GM18517 (cell line): ENCODE results near the gene AKAP5.

ENCODE experiments used
- ATAC-seq: cut with Tn5 transposase; IDR thresholded peaks from one replicate; pipeline ENCODE4 v1.9.1; 2021; ENCODE audit warnings: mild to moderate bottlenecking, moderate library complexity; ENCODE audit not compliant: unreplicated experiment

Gene AKAP5

GRCh38 chr14:64459405-64460136, 5.7 kb upstream of the AKAP5 start:
- ATAC-seq = no peak

DNA sequence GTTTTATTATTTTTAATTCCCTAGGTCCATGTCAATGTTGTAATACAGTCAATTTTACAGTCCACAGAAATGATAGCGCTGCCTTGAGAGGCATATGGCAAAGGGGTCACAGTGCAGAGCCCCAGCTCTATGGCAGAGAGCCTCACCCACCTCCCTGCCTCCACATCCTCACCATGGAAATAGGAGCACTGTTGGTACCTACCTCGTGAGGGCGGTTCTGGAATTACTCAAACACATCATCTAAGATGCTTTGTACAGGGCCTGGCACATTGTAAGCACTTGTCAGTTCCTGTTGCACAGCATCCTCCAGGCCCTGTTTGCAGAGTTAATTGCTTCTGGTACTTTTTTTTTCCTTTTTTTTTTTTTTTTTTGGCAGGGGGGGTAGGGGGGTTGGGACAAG, 4.1 kb upstream of the AKAP5 start:
- ATAC-seq = no peak

DNA sequence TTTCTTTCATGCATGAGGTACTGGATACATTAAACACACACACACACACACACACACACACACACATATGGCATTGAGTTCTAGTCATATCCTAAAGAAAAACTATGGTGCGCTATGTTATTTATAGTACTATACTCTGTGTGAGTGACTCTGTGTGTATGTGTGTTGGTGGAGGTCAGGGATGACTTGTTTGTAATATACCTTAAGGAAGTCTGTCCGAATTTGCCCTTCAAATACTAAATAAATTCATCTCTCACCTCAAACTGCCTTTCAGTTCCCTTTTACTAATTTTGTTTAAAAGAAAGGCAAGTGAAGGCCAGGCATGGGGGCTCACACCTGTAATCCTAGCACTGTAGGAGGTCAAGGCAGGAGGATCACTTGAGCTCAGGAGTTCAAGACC, 2.1 kb upstream of the AKAP5 start:
- no peak for ATAC-seq

DNA sequence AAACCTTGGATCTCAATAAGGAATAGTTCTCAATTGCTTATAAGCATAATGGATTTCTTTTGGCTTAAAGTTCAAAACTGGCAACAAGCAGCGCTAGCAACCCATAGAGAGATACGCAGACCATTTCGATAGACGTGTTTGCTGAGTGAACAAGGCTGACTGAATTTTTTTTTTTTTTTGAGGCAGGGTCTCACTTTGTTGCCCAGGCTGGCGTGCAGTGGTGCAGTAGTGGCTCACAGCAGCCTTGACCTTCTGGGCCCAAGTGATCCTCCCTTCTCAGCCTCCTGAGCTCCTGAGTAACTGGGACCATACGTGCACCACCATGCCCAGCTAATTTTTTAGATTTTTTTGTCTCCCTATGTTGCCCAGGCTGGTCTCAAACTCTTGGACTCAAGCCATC, 1.4 kb upstream of the AKAP5 start:
- ATAC-seq = no peak

GRCh38 chr14:64464651-64465050, 648 bp upstream of the AKAP5 start:
- no peak for ATAC-seq

- no peak for ATAC-seq
These were observed 694 bp downstream of the AKAP5 start for GRCh38 chr14:64465831-64466554.

DNA sequence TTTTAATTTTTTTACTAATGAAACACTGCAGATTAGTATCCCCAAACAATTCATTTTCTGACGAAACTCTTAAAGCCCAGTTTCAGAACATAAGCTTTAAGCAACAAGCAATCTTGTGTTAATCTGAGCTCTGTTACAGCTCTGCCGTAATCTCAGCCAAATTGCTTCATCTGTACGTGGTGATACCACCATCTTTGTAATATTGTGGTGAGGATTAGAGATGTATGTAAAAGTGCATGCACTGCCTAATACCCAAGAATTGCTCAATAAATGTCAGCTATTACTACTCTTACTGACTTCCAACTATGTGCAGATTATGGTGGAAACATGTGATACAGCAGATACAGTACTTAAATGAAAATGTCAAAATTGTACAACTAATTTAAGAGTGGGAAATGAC, 1.8 kb downstream of the AKAP5 start:
- no peak for ATAC-seq

DNA sequence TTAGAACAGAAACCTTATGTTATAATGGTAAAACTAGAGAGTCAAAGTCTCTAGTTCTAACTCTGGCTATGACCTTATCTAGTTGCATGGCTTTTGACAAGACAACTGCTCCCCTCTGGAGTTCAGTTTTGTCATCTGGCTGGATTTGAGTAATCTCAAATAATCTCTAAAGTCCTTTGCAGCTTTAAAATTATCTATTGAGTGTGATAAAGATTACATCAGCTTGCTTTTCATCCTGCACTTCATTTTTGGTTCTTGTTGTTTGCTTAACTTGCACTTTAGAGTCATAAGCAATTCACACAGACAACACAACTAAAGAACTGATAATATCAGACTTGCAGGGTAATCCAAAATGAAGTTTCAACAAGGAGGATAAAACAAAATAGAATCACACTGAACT, 2.3 kb downstream of the AKAP5 start:
- ATAC-seq = no peak

- no peak for ATAC-seq
These were observed 3.2 kb downstream of the AKAP5 start for GRCh38 chr14:64468451-64468850.

DNA sequence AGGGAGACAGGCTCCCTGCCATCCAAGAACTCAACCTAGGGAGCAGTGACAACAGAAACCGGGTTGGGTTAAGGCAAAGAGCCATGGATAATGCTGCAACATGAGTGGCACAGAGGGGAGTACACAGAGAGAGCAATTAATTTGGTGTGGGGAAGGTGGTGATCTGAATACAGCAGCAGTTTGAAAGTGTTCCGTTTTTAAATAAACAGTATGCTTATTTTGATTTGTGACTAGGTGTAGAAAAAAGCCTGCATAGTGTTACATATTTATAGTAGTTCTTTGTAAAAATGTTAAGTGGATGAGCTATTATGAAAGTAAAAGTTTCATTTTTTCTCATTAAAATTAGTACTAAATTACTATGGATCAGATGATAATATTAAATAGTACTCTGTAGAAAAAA, 8.7 kb downstream of the AKAP5 start:
- ATAC-seq = no peak

DNA sequence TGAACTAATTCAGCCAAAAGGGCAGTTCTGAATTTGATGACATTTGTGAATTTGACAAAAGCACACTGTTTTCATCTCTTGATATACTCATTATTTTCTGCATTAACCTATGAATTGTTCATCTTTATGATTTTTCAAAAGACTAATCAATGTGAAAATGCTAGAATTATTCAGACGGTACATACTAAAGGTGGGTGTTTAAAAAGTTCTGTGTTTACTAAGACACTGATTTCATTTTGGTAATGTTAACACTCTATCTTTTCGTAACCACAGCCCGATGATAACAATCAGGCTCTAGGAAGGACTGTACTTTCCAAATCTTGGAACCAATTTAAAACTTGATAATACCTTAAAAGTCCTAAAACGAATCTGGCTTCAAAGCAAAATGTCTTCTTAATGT, 9.4 kb downstream of the AKAP5 start:
- ATAC-seq = no peak

DNA sequence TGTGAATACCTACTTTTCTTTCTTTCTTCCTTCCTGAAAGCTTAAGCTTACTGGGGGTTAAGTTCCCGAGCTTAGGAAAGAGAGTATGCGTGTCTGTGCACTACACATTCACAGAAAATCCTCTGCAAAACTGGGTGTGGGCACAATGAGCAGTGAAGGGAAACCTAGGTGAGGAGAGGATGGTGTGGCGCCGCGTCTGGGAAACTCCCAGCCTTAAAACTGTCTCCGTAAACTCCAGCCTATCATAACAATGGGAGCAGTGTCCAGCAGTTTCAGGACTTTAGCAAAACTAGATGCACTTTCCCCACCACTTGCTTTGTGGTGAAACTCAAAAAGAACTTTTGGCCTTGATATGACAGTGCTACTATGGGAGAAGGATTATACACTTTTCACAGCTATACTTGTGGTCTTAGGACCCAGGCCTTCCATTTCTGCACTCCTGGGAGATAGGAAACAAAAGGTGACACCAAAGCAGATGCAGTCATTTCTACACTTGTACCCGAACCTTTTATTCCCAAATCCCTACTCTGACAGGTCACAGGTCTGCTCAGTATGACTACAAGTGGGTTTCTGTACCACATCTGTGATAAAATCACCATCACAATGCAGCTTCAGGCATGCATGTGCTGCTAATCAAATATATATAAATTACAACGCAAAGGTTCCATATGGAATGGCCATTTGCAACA, 10.4 kb downstream of the AKAP5 start:
- no peak for ATAC-seq

- no peak for ATAC-seq
These were observed 11.1 kb downstream of the AKAP5 start for GRCh38 chr14:64476438-64476837.

DNA sequence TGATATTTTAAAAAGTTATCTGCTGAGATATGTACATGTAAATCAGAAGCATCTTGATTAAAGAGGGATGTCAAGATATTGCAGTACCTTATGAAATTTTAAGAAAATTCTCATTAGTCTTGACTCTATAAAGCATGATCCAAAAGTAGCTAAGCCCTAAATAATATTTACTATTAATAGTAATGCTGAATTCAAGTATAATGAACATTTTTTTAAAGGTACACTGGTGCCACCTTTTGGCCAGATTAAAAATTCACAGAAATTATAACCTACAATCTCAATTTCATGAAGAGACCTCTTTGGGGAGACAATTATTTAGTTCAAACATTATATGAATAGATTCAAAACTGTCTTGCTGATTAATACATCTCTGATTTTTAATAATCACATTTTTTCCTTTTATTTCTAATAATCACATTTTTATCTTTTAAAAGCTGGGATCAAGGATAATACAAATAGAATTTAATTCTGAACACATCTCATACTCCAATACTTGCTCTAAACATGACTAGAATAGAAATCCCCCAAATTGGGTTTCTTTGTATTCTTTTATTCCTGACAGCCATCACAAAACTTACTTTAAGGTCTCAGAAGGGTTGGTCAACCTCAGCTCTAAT, 13.4 kb downstream of the AKAP5 start:
- ATAC-seq = no peak

GRCh38 chr14:64488590-64489099, 23.3 kb downstream of the AKAP5 start:
- no peak for ATAC-seq

DNA sequence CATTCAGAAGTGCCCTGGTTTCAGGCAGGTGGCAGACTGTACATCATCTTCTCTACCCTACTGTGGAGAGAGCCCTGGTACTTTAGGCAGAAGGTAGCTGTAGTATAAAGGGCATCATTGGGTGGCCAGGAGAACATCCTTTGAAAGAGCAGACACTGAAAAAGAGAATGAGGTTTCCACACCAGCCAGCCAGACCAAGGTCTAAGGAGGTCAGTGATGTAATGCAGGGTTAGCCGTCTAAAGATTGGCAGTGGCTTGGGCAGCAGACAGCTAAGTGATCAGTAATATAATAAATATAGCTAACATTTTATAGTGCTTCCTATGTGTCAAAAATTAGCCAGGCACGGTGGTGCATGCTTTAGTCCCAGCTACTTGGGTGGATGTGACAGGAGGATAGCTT, 26.3 kb downstream of the AKAP5 start:
- ATAC-seq = no peak

GRCh38 chr14:64493455-64493854, 28.2 kb downstream of the AKAP5 start:
- no peak for ATAC-seq

DNA sequence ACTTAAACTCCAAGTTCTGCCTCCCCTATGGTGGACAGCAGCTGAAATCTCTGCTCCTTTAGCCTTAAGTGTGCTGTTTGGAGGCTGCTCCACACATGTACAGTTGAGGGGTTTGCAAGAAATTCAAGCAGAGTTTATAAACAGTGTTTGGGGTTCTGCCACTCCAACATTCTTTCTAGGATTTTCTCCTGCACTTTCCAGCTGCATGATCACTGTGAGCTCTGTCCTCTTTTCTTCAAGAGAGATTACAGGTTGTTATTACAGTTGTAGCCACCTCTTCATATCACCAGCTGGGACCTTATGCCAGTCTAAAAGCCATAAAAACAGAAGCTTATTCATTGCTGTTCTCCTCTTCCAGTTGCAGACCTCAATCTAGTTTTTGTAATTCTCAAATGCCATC, 30.0 kb downstream of the AKAP5 start:
- ATAC-seq = no peak

GRCh38 chr14:64496764-64497163, 31.5 kb downstream of the AKAP5 start:
- ATAC-seq = no peak

- no peak for ATAC-seq
These were observed 34.8 kb downstream of the AKAP5 start for GRCh38 chr14:64500088-64500487.

DNA sequence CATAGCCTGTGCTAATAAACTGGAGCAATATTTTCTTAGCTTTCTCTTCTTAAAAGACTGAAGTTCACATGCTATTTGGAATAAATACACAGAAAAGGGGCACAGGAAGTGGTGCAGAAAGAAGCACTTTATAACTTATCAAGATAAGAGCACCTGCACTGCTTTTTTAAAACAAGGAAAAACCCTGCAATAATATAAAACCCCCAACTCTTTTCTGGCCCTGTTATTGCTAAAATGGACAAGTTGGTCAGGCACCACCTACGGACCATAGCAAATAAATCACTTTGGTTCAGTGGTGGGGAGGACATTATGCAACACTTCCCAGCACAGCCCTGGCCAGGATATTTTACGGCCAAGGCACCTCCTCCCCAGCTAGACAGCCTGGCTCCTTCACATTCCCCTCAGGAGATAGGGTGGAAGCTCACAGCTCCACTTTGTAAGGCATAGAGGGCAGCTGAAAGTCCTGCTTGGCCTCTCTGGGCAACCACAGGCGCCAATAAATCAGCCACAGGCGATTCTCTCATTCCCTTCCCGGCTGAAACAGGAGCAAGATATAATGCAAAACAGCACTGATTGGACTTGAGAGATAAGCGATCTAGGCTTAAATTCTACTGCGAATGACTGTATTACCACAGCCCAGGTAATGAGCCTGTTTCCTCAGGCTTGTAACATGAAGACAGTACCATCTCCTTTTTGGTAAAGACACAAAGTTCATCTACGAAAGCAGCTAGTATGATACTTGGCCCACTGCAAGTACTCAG, 36.3 kb downstream of the AKAP5 start:
- ATAC-seq = no peak
